ENCODE measurements around the gene RBBP7.
"Not testable (repeated sequence)": the region's sequence is repeated elsewhere in the genome, so short reads cannot be mapped to it uniquely, and the experiment has no call there.

The RBBP7 gene

DNA sequence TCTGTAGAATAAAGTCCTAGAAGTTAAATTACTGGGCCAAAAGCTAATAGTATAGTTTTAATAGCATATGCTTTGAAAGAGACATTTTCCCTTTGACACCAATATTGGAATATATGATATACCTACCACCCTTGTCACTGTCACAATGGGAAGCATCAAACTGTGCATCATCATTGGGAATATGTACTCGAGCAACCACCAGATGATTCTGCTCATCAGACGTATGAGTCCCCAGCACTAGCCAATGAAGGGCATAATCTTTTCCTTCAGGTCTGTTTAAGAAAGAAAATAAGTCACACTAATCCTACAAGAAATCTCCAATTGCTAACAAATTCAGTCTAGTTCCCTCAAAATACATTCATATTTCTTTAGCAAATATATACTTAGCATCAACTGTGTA lies 7.3 kb downstream of the RBBP7 start:
- no peak for DNase-seq

DNA sequence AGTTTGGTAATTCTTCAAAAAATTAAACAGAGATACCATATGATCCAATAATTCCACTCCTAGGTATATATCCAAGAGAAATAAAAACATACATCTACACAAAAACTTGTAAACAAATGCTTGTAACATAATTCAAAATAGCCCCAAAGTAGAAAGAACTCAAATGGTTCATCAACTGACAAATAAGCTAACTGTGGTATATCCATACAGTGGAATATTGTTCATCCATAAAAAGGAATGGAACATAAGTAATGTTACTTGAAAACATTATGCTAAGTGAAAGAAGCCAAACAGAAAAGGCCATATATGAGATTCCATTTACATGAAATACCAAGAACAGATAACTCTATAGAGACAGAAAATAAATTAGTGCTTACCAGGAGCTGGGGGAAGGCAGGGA lies 13.4 kb downstream of the RBBP7 start:
- DNase-seq, result no peak

DNA sequence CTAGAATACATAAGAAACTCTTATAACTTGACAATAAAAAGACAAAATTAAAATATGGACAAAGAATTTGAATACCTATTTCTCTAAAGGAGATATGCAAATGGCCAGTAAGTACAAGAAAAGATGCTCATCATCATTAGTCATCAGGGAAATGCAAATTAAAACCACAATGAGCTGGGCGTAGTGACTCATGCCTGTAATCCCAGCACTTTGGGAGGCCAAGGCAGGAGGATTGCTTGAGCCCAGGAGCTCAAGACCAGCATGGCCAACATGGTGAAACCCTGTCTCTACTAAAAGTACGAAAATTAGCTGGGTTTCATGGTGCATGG lies 14.1 kb downstream of the RBBP7 start:
- DNase-seq, result not testable (repeated sequence)

DNA sequence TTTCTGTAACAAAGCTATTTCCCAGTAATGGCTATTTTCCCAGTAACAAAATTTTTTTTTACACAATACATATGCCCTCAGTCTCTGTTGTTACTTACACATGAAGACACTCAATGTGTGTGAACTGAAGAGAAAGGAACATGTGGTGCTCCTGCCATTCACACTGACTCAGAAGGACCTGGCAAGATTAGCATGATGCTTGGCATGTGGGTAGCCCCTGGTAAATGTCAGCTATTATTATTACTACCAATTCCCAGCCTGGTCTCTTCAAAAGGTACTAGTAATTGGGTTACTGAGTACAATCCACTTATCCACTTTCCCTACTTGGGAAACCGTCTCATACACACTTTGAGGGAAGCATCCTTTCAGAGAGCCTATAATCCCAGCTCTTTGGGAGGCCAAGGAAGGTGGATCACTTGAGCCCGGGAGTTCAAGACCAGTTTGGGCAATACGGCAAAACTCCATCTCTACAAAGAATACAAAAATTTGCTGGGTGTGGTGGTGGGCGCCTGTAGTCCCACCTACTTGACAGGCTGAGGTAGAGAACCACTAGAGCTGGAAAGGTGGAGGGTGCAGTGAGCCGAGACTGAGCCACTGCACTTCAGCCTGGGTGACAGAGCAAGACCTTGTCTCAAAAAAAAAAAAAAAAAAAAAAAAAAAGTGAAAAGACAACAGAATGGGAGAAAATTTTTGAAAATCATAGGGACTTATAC lies 14.6 kb downstream of the RBBP7 start:
- DNase-seq, result no peak

DNA sequence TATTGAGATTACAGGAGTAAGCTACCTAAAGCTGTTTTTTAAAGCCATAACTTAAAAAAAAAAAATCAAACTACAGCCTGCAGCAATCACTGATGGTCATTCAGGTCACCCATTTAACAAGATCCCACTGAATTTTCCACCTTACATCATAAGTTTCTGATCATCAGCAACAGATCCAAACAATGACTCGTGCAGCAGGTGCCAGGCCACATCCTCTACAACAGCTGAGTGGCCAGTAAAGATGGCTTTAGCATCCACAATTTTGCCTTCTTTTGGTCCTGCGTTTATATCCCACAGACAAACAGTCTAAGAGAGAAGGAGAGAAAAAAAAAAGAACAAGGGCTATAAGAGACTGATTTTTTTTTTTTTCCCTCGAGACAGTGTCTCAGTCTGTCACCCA lies 16.6 kb downstream of the RBBP7 start:
- DNase-seq, result no peak

DNA sequence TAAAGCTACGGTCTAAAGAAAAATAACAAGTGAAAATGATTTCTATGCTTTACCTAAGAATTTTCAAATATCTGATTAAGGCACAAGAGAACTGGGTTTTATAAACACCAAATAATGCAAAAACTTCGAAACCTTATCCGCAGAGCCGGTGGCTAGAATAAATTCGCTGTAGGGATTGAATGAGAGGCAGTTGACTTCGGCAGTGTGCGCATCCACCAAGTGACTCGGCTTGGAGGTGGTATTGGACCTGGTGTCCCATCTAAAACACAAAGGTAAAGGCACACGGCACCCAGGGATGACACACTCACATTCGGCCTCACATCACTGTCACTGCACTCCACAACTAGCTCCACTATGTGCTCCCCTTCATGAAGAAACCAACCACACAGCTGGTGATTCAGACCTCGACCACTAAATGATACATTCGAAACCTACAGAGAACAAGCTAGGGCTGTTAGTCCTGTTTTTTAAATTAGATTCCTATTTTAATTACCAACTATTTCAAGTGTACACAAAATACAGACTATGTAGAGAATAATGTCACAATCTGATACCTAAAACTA lies 17.5 kb downstream of the RBBP7 start:
- DNase-seq, result no peak

DNA sequence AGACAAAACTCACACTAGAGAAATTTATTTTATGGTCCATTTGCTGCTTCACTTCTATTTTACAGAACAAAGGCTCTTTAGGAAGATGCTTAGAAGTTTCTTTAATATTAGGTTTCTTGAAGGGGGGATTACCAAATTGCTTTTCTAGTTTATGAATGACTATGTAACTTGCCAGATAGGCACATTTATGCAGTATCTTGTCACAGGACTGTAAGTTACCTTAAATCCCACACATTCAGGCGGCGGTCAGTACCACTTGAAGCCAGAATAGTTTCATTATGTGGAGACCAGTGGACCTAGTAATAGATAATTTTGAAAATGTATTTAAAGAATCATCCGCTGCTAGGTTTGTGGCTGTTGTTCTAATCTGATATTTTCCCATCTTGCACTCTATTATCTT lies 18.3 kb downstream of the RBBP7 start:
- DNase-seq, result no peak

DNA sequence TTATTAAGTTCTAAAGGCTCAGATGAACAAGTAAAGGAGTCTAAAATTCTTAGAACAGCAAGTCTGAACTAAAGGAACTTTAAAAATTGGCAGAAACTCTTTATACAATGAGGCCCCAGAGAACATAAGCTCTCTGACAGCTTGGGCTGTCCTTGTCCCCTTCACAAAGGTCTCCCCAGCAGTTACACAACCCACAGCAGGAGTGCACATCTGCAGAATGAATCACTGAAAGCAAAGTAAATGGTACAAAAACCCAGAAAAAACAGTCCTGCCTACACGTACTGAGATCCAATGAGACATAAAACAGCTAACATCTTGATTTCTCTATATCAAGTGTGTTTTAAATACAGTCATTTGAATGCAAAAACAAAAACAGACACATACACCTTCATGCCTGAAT lies 18.7 kb downstream of the RBBP7 start:
- DNase-seq, result no peak

DNA sequence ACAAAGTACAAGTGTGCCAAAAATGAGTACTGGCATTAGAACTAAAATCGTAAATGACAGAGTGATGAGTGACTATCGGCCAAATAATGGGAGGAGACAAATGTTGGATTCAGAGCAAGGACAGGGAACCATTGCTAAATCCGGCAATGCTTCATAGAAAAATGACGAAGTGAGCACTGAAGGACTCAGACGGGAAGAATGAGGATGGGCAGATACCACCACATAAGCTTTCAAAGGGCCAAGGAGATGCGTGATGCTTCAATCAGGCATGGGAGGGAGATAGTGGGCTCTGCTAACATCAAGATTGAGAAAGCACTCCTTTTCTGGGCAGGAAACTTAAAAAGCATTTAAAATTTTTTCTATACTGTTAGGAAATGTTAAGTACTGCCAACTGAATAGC lies 21.6 kb downstream of the RBBP7 start:
- DNase-seq, result no peak

DNA sequence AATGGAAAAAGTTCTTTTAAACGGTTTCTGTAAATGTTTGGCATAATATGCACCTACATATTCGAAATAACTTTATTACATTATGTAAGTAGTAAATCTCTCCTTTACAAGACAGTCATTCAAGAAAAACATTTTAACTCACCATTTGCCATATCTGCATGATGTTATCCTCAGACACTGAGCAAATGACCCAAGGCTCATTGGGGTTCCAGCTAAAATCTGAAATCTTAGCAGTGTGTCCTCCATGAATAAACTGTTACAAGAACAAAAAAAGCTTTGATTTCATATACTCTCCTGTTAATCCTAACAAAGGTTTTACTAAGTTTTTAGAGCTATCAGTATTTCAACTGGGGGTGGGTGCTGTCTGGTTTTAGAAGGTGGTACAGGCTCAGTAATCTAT lies 24.5 kb downstream of the RBBP7 start:
- no peak for DNase-seq

DNA sequence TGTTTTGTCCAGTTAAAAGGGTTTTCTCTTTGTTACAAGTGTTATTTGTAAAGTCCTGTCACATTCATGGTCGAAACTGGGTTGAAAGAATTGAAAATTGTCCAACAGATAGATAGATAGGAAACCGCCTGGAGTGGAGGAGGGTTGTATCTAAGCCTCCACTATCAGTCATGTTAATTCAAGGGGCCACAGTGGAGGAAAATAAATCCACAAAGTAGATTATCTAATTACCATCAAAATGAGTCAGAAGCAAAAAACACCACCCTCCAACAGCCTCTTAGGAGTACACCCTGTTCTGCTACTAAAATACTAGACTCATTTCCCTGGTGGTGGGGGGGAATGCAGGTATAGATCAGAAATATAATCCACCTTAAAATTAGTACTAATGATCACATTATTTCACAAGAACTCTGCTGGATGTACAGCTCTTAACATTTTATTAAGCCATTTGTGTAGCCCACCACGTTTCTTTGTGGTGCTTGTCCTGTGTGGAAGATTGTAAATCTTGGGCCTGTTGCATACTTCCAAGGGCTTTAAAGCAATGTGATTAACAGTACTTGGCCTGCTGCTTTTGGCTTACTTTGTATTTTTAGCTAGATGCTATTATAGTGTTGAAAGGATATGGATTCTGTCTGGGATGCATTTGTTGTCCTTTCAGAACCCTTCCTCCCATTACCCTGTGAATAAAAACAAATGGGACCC lies 26.8 kb downstream of the RBBP7 start:
- DNase-seq, result no peak

DNA sequence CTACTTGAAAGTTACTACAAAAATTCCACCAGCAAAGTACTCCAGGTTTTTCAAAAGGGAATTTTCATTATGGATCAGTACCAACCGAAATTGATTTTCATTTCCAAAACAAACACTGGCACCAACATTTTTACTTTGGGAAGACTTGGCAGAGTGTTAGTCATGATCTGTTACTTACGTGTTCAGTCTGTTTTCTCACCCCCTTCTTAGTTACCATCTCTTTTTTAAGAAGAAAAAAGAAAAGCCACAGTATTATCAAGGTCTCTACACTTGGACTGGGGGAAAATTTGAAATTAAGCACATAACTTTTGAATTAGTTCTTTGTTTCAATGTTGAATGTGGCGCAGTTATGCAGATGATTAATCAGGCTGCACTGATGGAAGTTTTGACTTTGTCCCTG lies 27.5 kb downstream of the RBBP7 start:
- no peak for DNase-seq

DNA sequence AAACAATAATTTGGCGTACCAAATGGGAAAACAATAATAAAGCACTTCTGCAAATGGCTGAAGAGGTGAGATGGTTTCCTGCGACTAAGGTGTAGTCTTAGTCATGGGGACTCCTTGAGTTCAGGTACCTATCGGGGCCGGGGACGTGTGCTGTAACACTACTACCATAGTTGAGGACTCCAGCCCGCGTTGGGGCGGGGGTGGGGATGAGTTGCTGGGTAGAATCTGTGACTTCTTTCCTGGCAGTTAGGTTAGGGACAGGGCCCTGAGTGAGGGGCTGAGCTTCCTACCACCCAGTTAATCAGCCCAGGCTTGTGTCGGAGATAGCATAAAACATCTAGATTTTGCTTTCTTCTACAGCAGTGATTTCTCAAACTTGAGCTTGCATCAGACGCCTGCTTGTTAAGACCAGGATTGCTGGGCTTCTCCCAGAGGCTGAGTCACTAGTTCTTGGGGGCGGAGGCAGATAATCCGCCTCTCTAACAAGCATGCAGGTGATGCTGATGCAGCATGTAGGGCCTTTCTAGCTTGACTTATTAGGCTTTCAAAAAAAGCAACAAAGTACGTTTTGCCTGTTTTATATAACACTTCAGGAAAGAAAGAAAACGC lies 30.2 kb downstream of the RBBP7 start:
- DNase-seq, result no peak

DNA sequence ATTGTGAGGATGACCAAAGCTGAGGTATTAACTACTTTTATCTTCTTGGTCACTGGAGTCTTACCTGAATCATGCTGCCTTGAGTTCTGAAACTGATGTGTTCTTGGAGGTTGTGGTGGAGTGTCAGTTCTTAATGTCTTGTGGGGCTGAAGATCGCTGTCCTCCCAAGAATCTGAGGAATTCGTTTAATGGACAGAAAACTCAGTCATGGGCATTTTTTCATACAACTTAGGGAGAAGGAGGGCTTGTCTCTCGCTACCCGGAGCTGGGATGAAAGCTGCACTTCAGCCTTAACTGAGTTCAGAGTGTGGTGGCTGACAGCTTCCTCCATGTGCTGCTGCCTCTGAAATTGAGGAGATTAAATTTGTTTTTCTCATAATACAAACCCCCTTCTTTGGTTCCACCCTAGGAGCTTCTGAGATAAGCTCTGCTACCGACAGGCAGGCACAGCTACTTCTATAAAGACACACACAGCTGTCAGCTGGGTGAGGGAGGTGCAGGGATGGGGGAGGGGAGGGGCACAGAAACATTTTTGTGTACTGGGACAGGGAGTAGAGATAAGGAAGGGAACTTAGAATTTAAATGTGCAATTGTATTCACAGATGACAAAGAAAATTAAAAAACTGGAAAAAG lies 30.8 kb downstream of the RBBP7 start:
- DNase-seq, result no peak

DNA sequence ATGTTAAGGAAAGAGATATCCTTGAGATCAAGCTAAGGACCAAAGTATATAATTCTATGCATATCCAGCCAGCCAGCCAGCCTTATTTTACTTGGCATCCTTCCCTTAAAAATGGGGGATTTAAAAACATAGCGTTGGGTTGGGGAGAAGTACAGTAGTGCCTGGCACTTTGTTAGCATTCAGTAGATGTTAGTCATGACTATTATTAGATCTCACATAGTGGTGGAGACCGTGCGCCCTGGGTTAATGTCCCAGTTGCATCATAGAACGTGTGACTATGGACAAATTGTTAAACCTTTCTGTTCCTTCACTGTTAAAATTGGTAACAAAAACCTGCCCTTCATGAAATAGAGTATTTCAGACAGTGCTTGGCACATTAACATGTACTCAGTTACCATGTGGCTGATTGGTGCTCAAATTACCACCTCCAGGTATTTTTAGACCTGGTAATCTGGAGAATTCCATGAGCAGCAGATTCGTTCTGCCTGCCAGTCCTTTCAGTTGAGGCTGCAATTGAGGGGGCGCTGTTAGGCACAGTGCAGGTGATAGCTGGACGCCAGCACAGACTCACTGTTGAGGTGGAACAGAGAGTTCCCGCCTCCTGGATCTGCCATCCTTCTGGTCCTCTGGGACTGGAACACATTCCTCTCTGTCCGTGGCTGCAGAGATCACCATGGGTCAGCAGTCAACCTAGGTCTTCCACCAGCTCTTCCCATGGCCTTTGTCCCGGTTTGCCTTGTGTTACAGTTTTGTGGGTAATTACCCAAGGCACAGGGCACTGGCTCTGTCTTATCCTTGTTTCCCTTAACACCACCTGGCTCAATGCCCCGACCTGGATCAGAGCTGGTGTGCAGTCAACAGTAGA lies 31.7 kb downstream of the RBBP7 start:
- DNase-seq, result peak in 1 of 14 donors; percentile 8

DNA sequence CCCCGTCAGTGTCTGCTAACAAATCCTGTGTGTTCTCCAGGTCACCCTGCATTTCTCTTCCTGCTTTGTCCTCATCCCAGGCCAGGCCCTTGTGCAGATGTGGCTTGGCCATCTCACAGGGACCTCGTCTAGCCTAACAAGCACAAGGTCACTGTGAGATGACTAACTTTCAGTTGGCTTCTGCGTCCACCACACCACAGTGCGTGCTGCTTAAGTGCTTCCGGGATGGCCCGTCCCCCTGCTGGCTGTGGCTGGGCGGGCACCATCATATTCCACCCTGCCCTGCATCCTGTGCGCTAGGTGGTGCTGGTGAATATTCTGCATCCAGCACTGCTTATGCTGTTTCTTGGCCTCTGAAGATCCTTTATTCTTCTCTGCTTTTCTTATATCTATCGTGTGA lies 33.8 kb downstream of the RBBP7 start:
- DNase-seq, result no peak

DNA sequence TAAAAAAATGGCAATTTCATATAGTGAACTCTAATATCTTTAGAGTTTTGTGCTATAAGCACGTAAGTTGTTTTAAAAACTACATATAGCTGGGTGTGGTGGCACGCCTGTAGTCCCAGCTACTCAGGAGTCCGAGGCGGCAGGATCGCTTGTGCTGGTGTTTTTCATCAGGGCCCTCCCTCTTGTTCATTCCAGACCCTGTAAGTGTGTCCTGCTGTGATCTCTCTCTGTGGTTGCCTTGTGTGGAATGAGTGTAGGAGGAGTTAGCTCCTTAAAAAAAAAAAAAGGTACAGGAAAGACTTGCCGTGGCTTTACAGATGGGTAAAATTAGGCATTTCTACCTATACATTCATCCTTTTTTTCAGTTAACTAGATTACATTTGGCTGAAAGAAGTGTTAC lies 35.4 kb downstream of the RBBP7 start:
- DNase-seq, result no peak

DNA sequence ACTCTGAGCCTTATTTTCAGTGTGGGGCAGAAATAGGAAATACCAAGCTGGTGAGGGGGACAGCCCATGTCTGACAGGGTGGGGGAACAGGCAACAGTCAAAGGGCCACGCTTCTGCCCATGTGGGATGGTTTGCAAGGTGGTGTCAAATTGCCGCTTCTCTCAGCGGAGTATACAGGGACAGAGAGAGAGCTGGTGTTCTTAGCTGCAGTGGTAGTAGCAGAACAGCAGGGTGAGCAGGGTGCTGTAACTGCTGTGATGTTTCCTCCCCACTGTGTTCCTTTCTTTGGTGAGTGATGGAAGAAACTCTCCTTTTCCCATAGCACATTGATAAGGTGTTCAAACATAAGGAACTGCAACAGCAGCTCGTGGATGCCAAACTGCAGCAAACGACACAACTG lies 37.9 kb downstream of the RBBP7 start:
- DNase-seq, result no peak

DNA sequence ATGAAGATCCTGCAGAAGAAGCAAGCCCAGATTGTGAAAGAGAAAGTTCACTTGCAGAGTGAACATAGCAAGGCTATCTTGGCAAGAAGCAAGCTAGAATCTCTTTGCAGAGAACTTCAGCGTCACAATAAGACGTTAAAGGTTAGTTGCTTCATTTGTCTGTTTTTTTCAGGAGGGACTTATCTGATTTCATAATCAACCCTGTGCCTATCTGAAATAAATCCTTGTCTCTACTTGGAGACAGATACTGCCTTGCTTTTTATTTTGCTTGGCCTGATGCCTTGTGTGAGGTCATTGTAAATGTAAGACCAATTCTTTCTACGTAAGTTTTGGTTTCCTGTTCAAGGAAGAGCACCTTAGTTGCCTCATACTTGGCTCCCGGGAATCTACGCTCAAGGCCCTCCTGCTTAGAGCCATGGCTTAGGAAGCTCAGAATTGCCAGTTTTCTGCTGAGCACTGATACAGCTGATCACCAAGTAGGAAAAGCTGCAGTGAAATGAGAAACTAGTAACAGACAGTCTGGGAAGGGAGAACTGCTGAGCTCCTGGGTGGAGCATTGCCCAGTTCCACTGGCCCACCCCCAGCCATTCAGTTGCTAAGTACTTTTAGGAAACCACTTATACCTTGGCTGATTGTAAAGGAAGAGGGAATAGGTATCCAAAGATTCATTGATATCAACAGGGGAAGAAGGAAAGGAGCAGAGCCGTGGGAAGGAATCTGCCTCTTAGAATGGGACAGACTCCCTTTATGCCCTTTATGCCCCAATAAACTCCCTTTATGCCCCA lies 41.8 kb downstream of the RBBP7 start:
- DNase-seq, result no peak

DNA sequence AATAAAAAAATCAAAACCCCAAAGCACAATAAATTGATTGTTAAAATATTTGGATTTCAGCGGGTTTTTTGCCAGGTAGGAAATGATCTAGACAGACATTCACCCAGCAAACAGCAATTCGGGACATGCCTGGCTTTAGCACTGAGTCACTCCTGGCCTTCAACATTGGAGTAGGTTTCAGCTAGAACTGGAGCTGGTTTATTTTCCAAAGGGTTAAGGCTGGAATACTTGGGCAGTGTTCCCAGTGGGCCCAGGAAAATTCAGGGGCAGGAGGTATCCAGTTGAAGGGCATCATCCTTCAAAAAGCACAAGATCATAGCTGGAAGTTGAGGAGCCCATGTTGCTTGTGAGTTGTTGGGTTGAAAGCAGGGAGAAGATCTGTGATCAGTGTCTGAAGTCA lies 42.9 kb downstream of the RBBP7 start:
- no peak for DNase-seq

DNA sequence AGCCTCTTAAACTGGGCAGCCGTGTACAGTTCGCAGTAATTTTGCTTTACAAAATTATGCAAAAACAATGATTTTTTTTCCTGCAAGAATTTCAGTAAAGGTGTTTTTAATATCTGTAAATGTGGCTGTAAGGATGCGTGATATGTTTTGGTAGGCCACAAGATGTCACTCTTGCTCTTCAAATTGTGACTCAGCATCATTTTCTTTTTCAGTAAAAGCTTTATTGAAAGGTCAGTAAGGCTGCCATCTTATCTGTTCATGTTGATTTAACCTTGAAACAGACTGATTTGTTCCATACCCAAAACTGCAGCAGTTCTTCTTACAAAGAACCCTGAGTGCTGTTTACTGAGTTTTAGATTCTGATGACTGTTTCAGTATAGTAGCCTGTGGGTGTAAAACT lies 44.0 kb downstream of the RBBP7 start:
- peak in 1 of 14 donors; percentile 3 for DNase-seq
